Progenitor cell of endocrine pancreas (in vitro differentiated cells): ENCODE results near the gene CCDC141. TPM values are rescaled to one million over a fixed set of nuclear protein-coding genes. Genes with fewer than 3 reads are reported as not detected.

Experiments used
- DNase-seq: peaks from one replicate; pipeline ENCODE4 v3.0.0; 2021; ENCODE audit warnings: low spot score; ENCODE audit not compliant: unreplicated experiment
- H3K27ac Mint-ChIP-seq: 2 replicates; pipeline ENCODE4 v1.8.0; 2021; ENCODE audit warnings: mild to moderate bottlenecking, moderate library complexity, mixed read lengths
- H3K27me3 Mint-ChIP-seq: 2 replicates; pipeline ENCODE4 v1.8.0; 2021; ENCODE audit warnings: mixed read lengths
- H3K36me3 Mint-ChIP-seq: 2 replicates; pipeline ENCODE4 v1.8.0; 2022; ENCODE audit warnings: mixed read lengths; ENCODE audit not compliant: insufficient read depth
- H3K4me1 Mint-ChIP-seq: 2 replicates; pipeline ENCODE4 v1.8.0; 2021; ENCODE audit warnings: low read depth, mixed read lengths
- H3K4me3 Mint-ChIP-seq: 2 replicates; pipeline ENCODE4 v1.8.0; 2021; ENCODE audit warnings: low read depth, mild to moderate bottlenecking, moderate library complexity, mixed read lengths
- H3K9me3 Mint-ChIP-seq: 2 replicates; pipeline ENCODE4 v1.8.0; 2021; ENCODE audit warnings: low read depth, mixed read lengths
- total RNA-seq: library from RNA; stranded (reverse); gene quantifications from 2 replicates; pipeline ENCODE4 v1.2.1, GENCODE V29; 2021
- TF ChIP-seq, protein P1 (sequence below): fragments of 200-600 bp; sonication (generic); IDR thresholded peaks from one replicate; pipeline ENCODE4 v1.5.0; 2021; ENCODE audit warnings: antibody characterized with exemption, mild to moderate bottlenecking; ENCODE audit not compliant: unreplicated experiment

Gene CCDC141
- total RNA-seq, 1 donor from 2014 or later = 14.8 TPM

- H3K27ac Mint-ChIP-seq = no peak overlapping the region
- no peak for DNase-seq
- peaks cover 7% of the 10 kb centered on the region for H3K4me1 Mint-ChIP-seq
- no peak overlapping the region for H3K4me3 Mint-ChIP-seq
- no peaks in the 10 kb centered on the region for H3K27me3 Mint-ChIP-seq
- TF ChIP-seq, protein P1, sequence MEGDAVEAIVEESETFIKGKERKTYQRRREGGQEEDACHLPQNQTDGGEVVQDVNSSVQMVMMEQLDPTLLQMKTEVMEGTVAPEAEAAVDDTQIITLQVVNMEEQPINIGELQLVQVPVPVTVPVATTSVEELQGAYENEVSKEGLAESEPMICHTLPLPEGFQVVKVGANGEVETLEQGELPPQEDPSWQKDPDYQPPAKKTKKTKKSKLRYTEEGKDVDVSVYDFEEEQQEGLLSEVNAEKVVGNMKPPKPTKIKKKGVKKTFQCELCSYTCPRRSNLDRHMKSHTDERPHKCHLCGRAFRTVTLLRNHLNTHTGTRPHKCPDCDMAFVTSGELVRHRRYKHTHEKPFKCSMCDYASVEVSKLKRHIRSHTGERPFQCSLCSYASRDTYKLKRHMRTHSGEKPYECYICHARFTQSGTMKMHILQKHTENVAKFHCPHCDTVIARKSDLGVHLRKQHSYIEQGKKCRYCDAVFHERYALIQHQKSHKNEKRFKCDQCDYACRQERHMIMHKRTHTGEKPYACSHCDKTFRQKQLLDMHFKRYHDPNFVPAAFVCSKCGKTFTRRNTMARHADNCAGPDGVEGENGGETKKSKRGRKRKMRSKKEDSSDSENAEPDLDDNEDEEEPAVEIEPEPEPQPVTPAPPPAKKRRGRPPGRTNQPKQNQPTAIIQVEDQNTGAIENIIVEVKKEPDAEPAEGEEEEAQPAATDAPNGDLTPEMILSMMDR = no peak
- peaks cover 8% of the 10 kb centered on the region for H3K36me3 Mint-ChIP-seq
- peaks cover 26% of the 10 kb centered on the region for H3K9me3 Mint-ChIP-seq
Observed at GRCh38 chr2:179081954-179082353, 32.0 kb upstream of the CCDC141 start.

GRCh38 chr2:179072527-179072926, 22.6 kb upstream of the CCDC141 start:
- H3K27me3 Mint-ChIP-seq = no peaks in the 10 kb centered on the region
- peaks cover 3% of the 10 kb centered on the region for H3K36me3 Mint-ChIP-seq
- no peaks in the 10 kb centered on the region for H3K4me1 Mint-ChIP-seq
- TF ChIP-seq, protein P1 = no peak
- DNase-seq = no peak
- H3K4me3 Mint-ChIP-seq = no peak overlapping the region
- peaks cover 10% of the 10 kb centered on the region for H3K9me3 Mint-ChIP-seq
- H3K27ac Mint-ChIP-seq = no peak overlapping the region

DNA sequence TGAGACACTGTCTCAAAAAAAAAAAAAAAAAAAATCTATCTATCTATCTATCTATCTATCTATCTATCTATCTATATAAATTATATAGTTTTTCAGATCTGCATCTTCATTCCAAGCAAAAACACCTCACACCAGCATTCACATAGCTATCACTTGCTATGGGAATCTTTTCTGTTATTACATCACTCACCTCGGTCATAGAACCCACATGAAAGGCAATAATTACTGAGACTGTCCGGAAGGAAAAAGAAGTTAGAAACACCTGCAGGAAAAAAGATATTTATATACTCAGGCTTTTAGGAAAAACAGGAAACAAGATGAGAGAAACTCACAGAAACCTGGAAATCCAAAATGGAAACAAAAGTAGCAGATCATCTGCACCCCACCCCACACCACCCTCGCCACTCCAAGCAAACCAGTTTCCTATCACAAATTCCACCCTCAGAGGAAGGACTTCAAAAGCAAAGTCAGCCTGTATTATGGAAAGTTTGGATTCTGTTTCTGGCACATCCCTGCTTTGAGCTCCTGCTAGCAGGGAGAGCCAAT, 21.9 kb upstream of the CCDC141 start:
- Mint-ChIP-seq H3K36me3 (no peaks in the 10 kb centered on the region), H3K9me3 (peaks cover 6% of the 10 kb centered on the region), H3K27ac (no peak overlapping the region), H3K27me3 (no peaks in the 10 kb centered on the region), H3K4me3 (no peak overlapping the region), H3K4me1 (no peaks in the 10 kb centered on the region)
- TF ChIP-seq, protein P1 = no peak
- no peak for DNase-seq

GRCh38 chr2:179070895-179071294, 21.0 kb upstream of the CCDC141 start:
- no peaks in the 10 kb centered on the region for H3K27me3 Mint-ChIP-seq
- TF ChIP-seq, protein P1 = no peak
- no peak overlapping the region for H3K27ac Mint-ChIP-seq
- no peaks in the 10 kb centered on the region for H3K4me1 Mint-ChIP-seq
- H3K4me3 Mint-ChIP-seq = no peak overlapping the region
- no peaks in the 10 kb centered on the region for H3K36me3 Mint-ChIP-seq
- peaks cover 4% of the 10 kb centered on the region for H3K9me3 Mint-ChIP-seq
- no peak for DNase-seq

- Mint-ChIP-seq H3K27me3 (no peaks in the 10 kb centered on the region), H3K4me1 (no peaks in the 10 kb centered on the region), H3K27ac (no peak overlapping the region), H3K4me3 (no peak overlapping the region), H3K9me3 (peaks cover 10% of the 10 kb centered on the region), H3K36me3 (no peaks in the 10 kb centered on the region)
- TF ChIP-seq, protein P1 = no peak
- no peak for DNase-seq
Observed at GRCh38 chr2:179069685-179070084, 19.7 kb upstream of the CCDC141 start.
